Liver (tissue), 9 donors: ENCODE results near the gene HOXC6. TPM values are rescaled to one million over a fixed set of nuclear protein-coding genes. Genes with fewer than 3 reads are reported as not detected.

ENCODE experiments used
- DNase-seq: peaks from one replicate; pipeline ENCODE4 v3.0.0-alpha.2; 2017; ENCODE audit warnings: low spot score
- H3K27ac ChIP-seq, 2 donors: one replicate each; pipeline ENCODE4 v1.7.0; 2013; ENCODE audit warnings: inconsistent platforms in 2 of 2, low read length in 2 of 2, control low read depth in 1 of 2, low read depth in 1 of 2, mild to moderate bottlenecking in 1 of 2
- H3K27me3 ChIP-seq, 4 donors: one replicate each; pipeline versions ENCODE4 v1.6.1 to v1.7.0; 2013; ENCODE audit warnings: low read length in 3 of 4, inconsistent platforms in 1 of 4, mild to moderate bottlenecking in 1 of 4, moderate library complexity in 1 of 4; ENCODE audit not compliant: control insufficient read depth in 4 of 4, insufficient read depth in 4 of 4
- H3K36me3 ChIP-seq, 4 donors: one replicate each; pipeline versions ENCODE4 v1.6.1 to v1.7.0; 2013; ENCODE audit warnings: low read length in 3 of 4, mild to moderate bottlenecking in 3 of 4, low read depth in 1 of 4, moderate library complexity in 1 of 4; ENCODE audit not compliant: control insufficient read depth in 4 of 4, insufficient read depth in 3 of 4
- H3K4me1 ChIP-seq, 4 donors: one replicate each; pipeline versions ENCODE4 v1.6.1 to v1.7.0; 2013; ENCODE audit warnings: low read length in 3 of 4, mild to moderate bottlenecking in 3 of 4, moderate library complexity in 1 of 4; ENCODE audit not compliant: control insufficient read depth in 4 of 4, insufficient read depth in 4 of 4
- H3K4me3 ChIP-seq, 3 donors: one replicate each; pipeline versions ENCODE4 v1.6.1 to v1.7.0; 2013; ENCODE audit warnings: low read length in 3 of 3, control low read depth in 1 of 3, low read depth in 1 of 3, mild to moderate bottlenecking in 1 of 3
- H3K9ac ChIP-seq, 2 donors: one replicate each; pipeline ENCODE4 v1.7.0; 2013; ENCODE audit warnings: low read length in 2 of 2, mild to moderate bottlenecking in 2 of 2, moderate library complexity in 2 of 2, control low read depth in 1 of 2, low read depth in 1 of 2
- H3K9me3 ChIP-seq, 4 donors: one replicate each; pipeline versions ENCODE4 v1.6.1 to v1.7.0; 2013; ENCODE audit warnings: low read length in 3 of 4; ENCODE audit not compliant: control insufficient read depth in 4 of 4
- EGR1 ChIP-seq, 2 donors: IDR thresholded peaks; 2 replicates each; pipeline ENCODE4 v1.6.1; 2016 to 2018; ENCODE audit warnings: antibody characterized with exemption in 2 of 2, low read depth in 2 of 2
- FOXA1 ChIP-seq: IDR thresholded peaks from 2 replicates; pipeline ENCODE4 v1.6.1; 2016; ENCODE audit warnings: antibody characterized with exemption
- FOXA2 ChIP-seq: IDR thresholded peaks from 2 replicates; pipeline ENCODE4 v1.6.1; 2016; ENCODE audit warnings: antibody characterized with exemption
- GABPA ChIP-seq, 2 donors: IDR thresholded peaks in 1 of 2; conservative IDR thresholded peaks in 1 of 2; 2 replicates each; pipeline ENCODE4 v1.6.1; 2016; ENCODE audit warnings: antibody characterized with exemption in 2 of 2, mild to moderate bottlenecking in 1 of 2, moderate library complexity in 1 of 2
- HNF4A ChIP-seq, 2 donors: conservative IDR thresholded peaks; 2 replicates each; pipeline ENCODE4 v1.6.1; 2016; ENCODE audit warnings: antibody characterized with exemption in 2 of 2, mild to moderate bottlenecking in 2 of 2
- HNF4G ChIP-seq: IDR thresholded peaks from 2 replicates; pipeline ENCODE4 v1.6.1; 2016; ENCODE audit warnings: antibody characterized with exemption
- JUND ChIP-seq, 2 donors: IDR thresholded peaks; 2 replicates each; pipeline ENCODE4 v1.6.1; 2016; ENCODE audit warnings: antibody characterized with exemption in 2 of 2
- NR2F2 ChIP-seq: IDR thresholded peaks from 2 replicates; pipeline ENCODE4 v1.6.1; 2016; ENCODE audit warnings: antibody characterized with exemption
- RAD21 ChIP-seq, 2 donors: IDR thresholded peaks; 2 replicates each; pipeline ENCODE4 v1.6.1; 2016; ENCODE audit warnings: antibody characterized with exemption in 2 of 2, mild to moderate bottlenecking in 2 of 2
- RXRA ChIP-seq, 2 donors: IDR thresholded peaks; 2 replicates each; pipeline ENCODE4 v1.6.1; 2017 to 2018; ENCODE audit warnings: antibody characterized with exemption in 2 of 2, mild to moderate bottlenecking in 1 of 2
- TAF1 ChIP-seq: conservative IDR thresholded peaks from 2 replicates; pipeline ENCODE4 v1.6.1; 2016; ENCODE audit warnings: antibody characterized with exemption, mild to moderate bottlenecking
- YY1 ChIP-seq: IDR thresholded peaks from 2 replicates; pipeline ENCODE4 v1.6.1; 2016; ENCODE audit warnings: antibody characterized with exemption, mild to moderate bottlenecking
- WGBS: extraction: QIAGEN DNeasy Blood & Tissue Kit; methylation state at CpG from one replicate; pipeline ENCODE4 v1.1.7; 2013; 5-methylcytosine and 5-hydroxymethylcytosine counted together
- polyA plus RNA-seq, 2 donors: library from polyadenylated mRNA; stranded (reverse) in 1 of 2; unstranded in 1 of 2; fragments of 200-250 nt in 1 of 2; fragments of >200 nt in 1 of 2; fragmentation: Nextera tagmentation in 1 of 2; extraction: Ambion mirVana in 1 of 2; gene quantifications; one replicate each; pipeline versions ENCODE4 v1.2.1 to v1.2.3, GENCODE V29; 2013 to 2015
- total RNA-seq, 2 donors: library from RNA; depleted of rRNA; stranded (reverse); fragments of >200 nt; gene quantifications; one replicate each; pipeline ENCODE4 v1.2.3, GENCODE V29; 2014
- TF ChIP-seq, protein P1 (sequence below): IDR thresholded peaks from 2 replicates; pipeline ENCODE4 v1.6.1; 2016; ENCODE audit warnings: antibody characterized with exemption
- TF ChIP-seq, protein P2 (sequence below): fragments of 150-350 bp; IDR thresholded peaks from 2 replicates; pipeline ENCODE4 v1.5.1; 2017; ENCODE audit warnings: improper control_type of control experiment, low read depth, low read length; ENCODE audit not compliant: missing input control
- TF ChIP-seq, protein P3 (sequence below): IDR thresholded peaks from 2 replicates; pipeline ENCODE4 v1.6.1; 2016; ENCODE audit warnings: antibody characterized with exemption, mild to moderate bottlenecking
- TF ChIP-seq, protein P4 (sequence below): IDR thresholded peaks from 2 replicates; pipeline ENCODE4 v1.6.1; 2016; ENCODE audit warnings: antibody characterized with exemption
- TF ChIP-seq, protein P5 (sequence below): IDR thresholded peaks from 2 replicates; pipeline ENCODE4 v1.6.1; 2016; ENCODE audit warnings: antibody characterized with exemption
- donor health status: healthy.
- donor health status: healthy.
- donor health status: healthy.
- donor health status: healthy.
- donor health status: healthy.

Gene HOXC6
- total and polyA plus RNA-seq, 4 donors, result 0.33 TPM; not detected in 3

DNA sequence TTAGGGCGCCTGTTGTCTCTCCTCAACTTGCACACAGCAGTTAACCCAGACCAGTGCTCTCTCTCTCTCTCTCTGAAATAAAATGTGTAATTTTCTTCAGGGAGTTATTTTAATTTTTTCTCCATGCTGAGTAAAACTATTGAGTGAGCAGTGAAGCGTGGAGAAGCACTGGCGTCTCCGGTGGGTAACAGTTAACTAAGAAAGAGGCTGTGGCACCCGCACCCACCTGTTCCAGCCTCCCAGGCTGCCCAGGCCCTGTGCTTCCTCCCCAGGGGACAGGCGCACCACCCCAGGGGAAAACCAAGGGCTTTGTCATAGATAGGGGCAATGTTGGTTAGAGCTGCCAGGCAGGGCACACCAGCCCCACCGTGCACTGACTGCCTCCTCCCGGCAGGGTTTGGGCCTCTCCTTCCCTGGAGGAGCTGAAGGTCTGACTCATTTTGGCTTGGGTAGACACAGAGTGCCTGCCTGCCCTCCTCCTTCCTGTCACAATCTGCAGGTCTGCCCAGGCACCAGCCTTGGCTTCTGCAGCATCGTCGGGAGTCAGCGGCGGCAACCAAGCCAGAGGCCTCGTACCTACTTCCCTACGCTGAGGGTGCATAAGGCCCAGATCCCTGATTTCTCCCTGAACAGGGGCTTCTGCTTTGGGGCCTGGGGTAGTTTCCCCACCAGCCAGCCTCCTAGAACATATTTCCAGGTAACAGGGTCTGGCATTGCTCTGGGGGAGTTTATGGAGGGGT is 8.6 kb downstream of the HOXC6 start:
- TF ChIP-seq EGR1 (IDR thresholded peaks at IDR 0.05; ENCODE audit: low read depth in 2 of 2) (no peak), FOXA2 (no peak), RAD21 (IDR thresholded peaks at IDR 0.05) (no peak), JUND (IDR thresholded peaks at IDR 0.05) (no peak), FOXA1 (no peak), RXRA (IDR thresholded peaks at IDR 0.05) (no peak), GABPA (IDR thresholded peaks at IDR 0.05 in 1 of 2, conservative IDR thresholded peaks at IDR 0.05 in 1 of 2) (no peak), HNF4G (no peak), YY1 (no peak), NR2F2 (no peak), HNF4A (conservative IDR thresholded peaks at IDR 0.05) (no peak), TAF1 (no peak)
- TF ChIP-seq, protein P1, sequence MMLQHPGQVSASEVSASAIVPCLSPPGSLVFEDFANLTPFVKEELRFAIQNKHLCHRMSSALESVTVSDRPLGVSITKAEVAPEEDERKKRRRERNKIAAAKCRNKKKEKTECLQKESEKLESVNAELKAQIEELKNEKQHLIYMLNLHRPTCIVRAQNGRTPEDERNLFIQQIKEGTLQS, result no peak
- TF ChIP-seq, protein P2, sequence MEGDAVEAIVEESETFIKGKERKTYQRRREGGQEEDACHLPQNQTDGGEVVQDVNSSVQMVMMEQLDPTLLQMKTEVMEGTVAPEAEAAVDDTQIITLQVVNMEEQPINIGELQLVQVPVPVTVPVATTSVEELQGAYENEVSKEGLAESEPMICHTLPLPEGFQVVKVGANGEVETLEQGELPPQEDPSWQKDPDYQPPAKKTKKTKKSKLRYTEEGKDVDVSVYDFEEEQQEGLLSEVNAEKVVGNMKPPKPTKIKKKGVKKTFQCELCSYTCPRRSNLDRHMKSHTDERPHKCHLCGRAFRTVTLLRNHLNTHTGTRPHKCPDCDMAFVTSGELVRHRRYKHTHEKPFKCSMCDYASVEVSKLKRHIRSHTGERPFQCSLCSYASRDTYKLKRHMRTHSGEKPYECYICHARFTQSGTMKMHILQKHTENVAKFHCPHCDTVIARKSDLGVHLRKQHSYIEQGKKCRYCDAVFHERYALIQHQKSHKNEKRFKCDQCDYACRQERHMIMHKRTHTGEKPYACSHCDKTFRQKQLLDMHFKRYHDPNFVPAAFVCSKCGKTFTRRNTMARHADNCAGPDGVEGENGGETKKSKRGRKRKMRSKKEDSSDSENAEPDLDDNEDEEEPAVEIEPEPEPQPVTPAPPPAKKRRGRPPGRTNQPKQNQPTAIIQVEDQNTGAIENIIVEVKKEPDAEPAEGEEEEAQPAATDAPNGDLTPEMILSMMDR, result no peak
- TF ChIP-seq, protein P3, sequence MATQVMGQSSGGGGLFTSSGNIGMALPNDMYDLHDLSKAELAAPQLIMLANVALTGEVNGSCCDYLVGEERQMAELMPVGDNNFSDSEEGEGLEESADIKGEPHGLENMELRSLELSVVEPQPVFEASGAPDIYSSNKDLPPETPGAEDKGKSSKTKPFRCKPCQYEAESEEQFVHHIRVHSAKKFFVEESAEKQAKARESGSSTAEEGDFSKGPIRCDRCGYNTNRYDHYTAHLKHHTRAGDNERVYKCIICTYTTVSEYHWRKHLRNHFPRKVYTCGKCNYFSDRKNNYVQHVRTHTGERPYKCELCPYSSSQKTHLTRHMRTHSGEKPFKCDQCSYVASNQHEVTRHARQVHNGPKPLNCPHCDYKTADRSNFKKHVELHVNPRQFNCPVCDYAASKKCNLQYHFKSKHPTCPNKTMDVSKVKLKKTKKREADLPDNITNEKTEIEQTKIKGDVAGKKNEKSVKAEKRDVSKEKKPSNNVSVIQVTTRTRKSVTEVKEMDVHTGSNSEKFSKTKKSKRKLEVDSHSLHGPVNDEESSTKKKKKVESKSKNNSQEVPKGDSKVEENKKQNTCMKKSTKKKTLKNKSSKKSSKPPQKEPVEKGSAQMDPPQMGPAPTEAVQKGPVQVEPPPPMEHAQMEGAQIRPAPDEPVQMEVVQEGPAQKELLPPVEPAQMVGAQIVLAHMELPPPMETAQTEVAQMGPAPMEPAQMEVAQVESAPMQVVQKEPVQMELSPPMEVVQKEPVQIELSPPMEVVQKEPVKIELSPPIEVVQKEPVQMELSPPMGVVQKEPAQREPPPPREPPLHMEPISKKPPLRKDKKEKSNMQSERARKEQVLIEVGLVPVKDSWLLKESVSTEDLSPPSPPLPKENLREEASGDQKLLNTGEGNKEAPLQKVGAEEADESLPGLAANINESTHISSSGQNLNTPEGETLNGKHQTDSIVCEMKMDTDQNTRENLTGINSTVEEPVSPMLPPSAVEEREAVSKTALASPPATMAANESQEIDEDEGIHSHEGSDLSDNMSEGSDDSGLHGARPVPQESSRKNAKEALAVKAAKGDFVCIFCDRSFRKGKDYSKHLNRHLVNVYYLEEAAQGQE, result no peak
- TF ChIP-seq, protein P4, sequence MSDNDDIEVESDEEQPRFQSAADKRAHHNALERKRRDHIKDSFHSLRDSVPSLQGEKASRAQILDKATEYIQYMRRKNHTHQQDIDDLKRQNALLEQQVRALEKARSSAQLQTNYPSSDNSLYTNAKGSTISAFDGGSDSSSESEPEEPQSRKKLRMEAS, result no peak
- TF ChIP-seq, protein P5, sequence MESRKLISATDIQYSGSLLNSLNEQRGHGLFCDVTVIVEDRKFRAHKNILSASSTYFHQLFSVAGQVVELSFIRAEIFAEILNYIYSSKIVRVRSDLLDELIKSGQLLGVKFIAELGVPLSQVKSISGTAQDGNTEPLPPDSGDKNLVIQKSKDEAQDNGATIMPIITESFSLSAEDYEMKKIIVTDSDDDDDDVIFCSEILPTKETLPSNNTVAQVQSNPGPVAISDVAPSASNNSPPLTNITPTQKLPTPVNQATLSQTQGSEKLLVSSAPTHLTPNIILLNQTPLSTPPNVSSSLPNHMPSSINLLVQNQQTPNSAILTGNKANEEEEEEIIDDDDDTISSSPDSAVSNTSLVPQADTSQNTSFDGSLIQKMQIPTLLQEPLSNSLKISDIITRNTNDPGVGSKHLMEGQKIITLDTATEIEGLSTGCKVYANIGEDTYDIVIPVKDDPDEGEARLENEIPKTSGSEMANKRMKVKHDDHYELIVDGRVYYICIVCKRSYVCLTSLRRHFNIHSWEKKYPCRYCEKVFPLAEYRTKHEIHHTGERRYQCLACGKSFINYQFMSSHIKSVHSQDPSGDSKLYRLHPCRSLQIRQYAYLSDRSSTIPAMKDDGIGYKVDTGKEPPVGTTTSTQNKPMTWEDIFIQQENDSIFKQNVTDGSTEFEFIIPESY, result no peak
- Histone ChIP-seq H3K4me1 (peaks cover 0 to 9% (median 0%) of the 10 kb centered on the region in 4 donors), H3K27me3 (peaks cover 8 to 43% (median 12%) of the 10 kb centered on the region in 4 donors), H3K9me3 (peaks cover 0 to 3% (median 0%) of the 10 kb centered on the region in 4 donors), H3K4me3 (no peak overlapping the region), H3K9ac (no peak overlapping the region), H3K27ac (no peak overlapping the region), H3K36me3 (no peaks in the 10 kb centered on the region)
- no peak for DNase-seq
- 43% methylated on average over 14 of the region's 14 CpGs for WGBS
